ENCODE measurements around the gene SP5.
A peak's percentile ranks its signal among the peaks of the same experiment; 100 is the strongest.

The SP5 gene

DNA sequence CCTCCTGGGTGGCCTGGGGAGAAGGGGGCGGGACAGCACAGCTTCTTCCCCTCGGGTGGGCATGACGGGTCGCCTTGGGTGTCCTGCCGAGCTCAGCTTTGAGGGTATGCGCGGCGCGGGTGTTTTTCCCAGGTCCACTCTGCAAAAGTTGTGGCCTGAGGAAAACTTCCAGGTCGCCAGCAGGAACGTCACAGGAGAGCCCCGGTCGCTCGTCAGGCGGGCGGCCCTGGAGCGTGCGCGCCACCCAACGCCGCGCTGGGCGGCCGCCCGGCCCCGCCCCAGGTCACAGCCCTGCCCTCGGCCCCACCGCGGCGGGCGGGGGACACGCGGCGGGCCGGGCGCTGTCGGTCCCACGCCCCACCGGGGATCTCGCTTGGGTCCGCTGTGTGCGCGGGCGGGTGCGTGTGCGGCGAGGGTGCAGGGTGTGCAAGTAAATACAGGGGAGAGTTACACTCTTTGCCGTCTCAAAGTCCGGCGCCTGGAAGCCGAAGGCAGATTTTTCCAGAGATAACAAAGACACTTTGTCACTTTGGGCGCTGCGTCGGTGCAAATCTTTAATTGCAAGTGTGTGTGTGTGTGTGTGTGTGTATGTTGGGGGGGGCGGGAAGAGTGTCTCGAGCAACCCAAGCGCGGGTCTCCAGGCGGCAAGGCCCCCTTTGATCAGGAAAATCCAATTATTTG lies 616 bp upstream of the SP5 start:
- TF ChIP-seq, protein P1, sequence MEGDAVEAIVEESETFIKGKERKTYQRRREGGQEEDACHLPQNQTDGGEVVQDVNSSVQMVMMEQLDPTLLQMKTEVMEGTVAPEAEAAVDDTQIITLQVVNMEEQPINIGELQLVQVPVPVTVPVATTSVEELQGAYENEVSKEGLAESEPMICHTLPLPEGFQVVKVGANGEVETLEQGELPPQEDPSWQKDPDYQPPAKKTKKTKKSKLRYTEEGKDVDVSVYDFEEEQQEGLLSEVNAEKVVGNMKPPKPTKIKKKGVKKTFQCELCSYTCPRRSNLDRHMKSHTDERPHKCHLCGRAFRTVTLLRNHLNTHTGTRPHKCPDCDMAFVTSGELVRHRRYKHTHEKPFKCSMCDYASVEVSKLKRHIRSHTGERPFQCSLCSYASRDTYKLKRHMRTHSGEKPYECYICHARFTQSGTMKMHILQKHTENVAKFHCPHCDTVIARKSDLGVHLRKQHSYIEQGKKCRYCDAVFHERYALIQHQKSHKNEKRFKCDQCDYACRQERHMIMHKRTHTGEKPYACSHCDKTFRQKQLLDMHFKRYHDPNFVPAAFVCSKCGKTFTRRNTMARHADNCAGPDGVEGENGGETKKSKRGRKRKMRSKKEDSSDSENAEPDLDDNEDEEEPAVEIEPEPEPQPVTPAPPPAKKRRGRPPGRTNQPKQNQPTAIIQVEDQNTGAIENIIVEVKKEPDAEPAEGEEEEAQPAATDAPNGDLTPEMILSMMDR (IDR thresholded peaks at IDR 0.05; ENCODE audit: control extremely low read depth, extremely low read depth, low read depth, missing control alignments), result no peak
- CTCF ChIA-PET, result no interaction called here
- DNase-seq (ENCODE audit: extremely low spot score), result peak; percentile 40
- POLR2A ChIA-PET, result no interaction called here

DNA sequence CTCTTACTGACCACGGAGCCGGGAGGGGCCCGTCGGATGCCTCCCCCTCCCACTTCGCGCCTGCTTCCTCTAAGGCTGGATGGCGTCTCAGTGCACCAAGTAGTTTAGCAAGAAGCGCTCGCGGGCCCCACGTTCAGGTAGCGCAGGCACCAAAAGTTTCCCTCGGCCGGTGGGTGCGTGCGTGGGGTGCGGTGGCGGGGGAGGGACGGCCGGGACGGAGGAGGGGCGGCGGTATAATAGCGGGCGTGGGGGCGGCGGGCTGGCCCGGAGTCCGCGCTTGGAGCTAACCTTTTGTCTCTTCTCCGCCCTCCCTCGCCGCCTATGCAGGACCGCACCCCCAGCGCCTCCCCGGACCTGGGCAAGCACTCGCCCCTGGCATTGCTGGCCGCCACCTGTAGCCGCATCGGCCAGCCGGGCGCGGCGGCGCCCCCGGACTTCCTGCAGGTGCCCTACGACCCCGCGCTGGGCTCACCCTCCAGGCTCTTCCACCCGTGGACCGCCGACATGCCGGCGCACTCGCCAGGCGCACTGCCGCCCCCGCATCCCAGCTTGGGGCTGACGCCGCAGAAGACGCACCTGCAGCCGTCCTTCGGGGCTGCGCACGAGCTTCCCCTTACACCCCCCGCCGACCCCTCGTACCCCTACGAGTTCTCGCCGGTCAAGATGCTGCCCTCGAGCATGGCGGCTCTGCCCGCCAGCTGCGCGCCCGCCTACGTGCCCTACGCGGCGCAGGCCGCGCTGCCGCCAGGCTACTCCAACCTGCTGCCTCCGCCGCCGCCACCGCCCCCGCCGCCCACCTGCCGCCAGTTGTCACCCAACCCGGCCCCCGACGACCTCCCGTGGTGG lies 1.0 kb downstream of the SP5 start:
- DNase-seq (ENCODE audit: extremely low spot score), result no peak
- POLR2A ChIA-PET, result no interaction called here

DNA sequence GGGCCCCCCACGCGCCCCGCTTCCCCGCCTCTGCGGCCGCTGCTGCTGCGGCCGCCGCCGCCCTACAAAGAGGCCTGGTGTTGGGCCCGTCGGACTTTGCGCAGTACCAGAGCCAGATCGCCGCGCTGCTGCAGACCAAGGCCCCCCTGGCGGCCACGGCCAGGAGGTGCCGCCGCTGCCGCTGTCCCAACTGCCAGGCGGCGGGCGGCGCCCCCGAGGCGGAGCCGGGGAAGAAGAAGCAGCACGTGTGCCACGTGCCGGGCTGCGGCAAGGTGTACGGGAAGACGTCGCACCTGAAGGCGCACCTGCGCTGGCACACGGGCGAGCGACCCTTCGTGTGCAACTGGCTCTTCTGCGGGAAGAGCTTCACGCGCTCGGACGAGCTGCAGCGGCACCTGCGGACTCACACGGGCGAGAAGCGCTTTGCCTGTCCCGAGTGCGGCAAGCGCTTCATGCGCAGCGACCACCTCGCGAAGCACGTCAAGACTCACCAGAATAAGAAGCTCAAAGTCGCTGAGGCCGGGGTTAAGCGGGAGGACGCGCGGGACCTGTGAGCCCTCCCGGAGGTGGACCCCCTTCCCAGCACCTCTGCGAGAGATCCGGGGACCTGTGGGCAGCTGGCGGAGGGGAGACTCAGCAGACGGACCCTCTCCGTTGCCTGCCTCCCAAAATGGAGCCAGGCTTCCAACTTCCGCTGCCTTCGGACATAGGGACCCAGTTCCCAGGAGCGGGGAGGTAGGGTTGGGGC lies 1.9 kb downstream of the SP5 start:
- ChIA-PET POLR2A (no interaction called here), CTCF (interaction anchor here (1.3 kb wide), 1 partner anchor 18 kb away, joined by 3 read pairs; no protein-coding TSS in a partner anchor)
- DNase-seq (ENCODE audit: extremely low spot score), result peak; percentile 54
- TF ChIP-seq, protein P1 (IDR thresholded peaks at IDR 0.05; ENCODE audit: control extremely low read depth, extremely low read depth, low read depth, missing control alignments), result no peak

More for the DNA sequence above, 1.0 kb downstream of the SP5 start:
- TF ChIP-seq, protein P1 (IDR thresholded peaks at IDR 0.05; ENCODE audit: control extremely low read depth, extremely low read depth, low read depth, missing control alignments), result no peak
- CTCF ChIA-PET, result no interaction called here

DNA sequence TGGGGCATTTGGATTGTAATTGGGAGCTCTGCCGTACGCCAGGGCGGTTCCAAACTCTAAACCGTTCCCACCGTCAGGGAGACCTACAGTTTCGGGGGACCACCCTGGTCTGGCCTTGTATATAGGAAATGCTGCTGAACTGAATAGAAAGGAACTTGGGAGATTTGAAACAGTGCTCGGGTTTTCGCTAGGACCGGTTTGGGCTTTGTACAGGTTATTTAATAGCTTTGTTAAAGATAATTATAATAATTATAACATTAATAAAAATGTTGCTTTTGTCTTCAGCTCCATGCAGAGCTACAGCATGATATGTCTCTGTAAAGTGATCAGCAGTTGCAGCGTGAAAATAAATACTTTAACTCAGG lies 2.4 kb downstream of the SP5 start:
- CTCF ChIA-PET, result interaction anchor here (1.3 kb wide), 1 partner anchor 19 kb away, joined by 3 read pairs; no protein-coding TSS in a partner anchor
- DNase-seq (ENCODE audit: extremely low spot score), result no peak
- TF ChIP-seq, protein P1 (IDR thresholded peaks at IDR 0.05; ENCODE audit: control extremely low read depth, extremely low read depth, low read depth, missing control alignments), result no peak
- POLR2A ChIA-PET, result no interaction called here

DNA sequence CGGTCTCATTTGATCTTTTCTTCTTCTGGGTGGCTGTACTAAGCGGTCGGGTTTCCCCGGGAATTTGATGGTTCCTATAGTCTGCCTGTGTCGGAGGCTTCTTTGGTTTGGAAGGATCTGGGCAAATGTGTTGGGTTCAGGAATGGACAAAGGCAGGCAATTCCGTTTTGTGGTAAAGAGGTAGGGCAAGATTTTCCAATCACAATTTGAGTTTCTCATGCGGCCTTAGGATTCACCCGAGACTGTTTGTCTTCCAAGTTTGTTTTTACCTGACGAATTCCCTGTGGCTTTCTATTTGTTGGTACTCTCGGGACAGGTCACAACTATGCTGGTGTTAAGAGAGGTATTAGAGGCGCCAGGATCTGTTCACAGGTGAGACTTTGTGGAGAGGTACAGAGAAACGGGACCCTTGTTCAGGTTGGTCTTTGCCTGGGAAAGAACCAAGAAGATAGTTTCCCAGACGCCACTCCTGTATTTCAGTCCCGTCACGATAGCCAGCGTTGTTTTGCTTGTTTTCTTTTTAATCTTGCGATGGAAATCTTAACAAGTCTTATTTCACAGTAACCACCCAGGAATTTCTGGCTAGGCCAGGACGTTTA lies 3.0 kb downstream of the SP5 start:
- DNase-seq (ENCODE audit: extremely low spot score), result no peak
- ChIA-PET POLR2A (no interaction called here), CTCF (interaction anchor here (1.3 kb wide), 1 partner anchor 19 kb away, joined by 3 read pairs; no protein-coding TSS in a partner anchor)
- TF ChIP-seq, protein P1 (IDR thresholded peaks at IDR 0.05; ENCODE audit: control extremely low read depth, extremely low read depth, low read depth, missing control alignments), result no peak

DNA sequence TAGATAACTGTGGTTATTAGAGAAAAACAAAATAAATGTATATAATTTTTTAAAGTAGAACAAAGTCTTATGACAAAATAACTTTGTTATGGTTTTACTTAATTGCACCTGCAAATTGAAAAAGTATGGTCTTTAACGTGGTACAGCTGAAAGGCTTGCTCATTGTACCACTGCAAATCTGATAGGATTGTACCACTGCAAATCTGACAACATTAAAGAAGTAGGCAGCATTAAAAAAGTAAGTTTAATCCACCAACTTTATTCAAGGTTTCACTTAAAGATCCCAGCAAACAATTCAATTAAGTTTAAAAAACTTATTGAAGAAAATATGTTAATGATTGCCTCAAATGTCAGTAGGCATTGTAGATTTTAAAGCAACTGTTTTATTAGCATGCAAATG lies 4.7 kb downstream of the SP5 start:
- CTCF ChIA-PET, result no interaction called here

More for the DNA sequence above, 4.7 kb downstream of the SP5 start:
- TF ChIP-seq, protein P1 (IDR thresholded peaks at IDR 0.05; ENCODE audit: control extremely low read depth, extremely low read depth, low read depth, missing control alignments), result no peak
- DNase-seq (ENCODE audit: extremely low spot score), result no peak
- POLR2A ChIA-PET, result no interaction called here

All from GM10248 (cell line).